Skeletal muscle satellite cell (primary cell): ENCODE data around the gene C10orf62.
A peak's percentile ranks its signal among the peaks of the same experiment; 100 is the strongest.
"Not testable (repeated sequence)": the region's sequence is repeated elsewhere in the genome, so short reads cannot be mapped to it uniquely, and the experiment has no call there.

Source experiments
- H3K27me3 ChIP-seq: 2 replicates; pipeline ENCODE4 v1.7.0; 2013; ENCODE audit warnings: low read length; ENCODE audit not compliant: control insufficient read depth, insufficient read depth
- H3K36me3 ChIP-seq: 2 replicates; pipeline ENCODE4 v1.7.0; 2013; ENCODE audit warnings: mild to moderate bottlenecking, control low read depth, low read length; ENCODE audit not compliant: insufficient read depth
- H3K4me1 ChIP-seq: 2 replicates; pipeline ENCODE4 v1.7.0; 2013; ENCODE audit warnings: low read length; ENCODE audit not compliant: control insufficient read depth, insufficient read depth
- H3K4me2 ChIP-seq: 2 replicates; pipeline ENCODE4 v1.7.0; 2013; ENCODE audit warnings: mild to moderate bottlenecking, low read length
- H3K4me3 ChIP-seq: 2 replicates; pipeline ENCODE4 v1.7.0; 2013; ENCODE audit warnings: low read length
- H3K9ac ChIP-seq: 2 replicates; pipeline ENCODE4 v1.7.0; 2013; ENCODE audit warnings: mild to moderate bottlenecking, low read depth, low read length, moderate library complexity
- H3K9me3 ChIP-seq: replicated peaks from 2 replicates; pipeline ENCODE4 v1.7.0; 2013; ENCODE audit warnings: mild to moderate bottlenecking, control low read depth, low read length

Gene C10orf62

DNA sequence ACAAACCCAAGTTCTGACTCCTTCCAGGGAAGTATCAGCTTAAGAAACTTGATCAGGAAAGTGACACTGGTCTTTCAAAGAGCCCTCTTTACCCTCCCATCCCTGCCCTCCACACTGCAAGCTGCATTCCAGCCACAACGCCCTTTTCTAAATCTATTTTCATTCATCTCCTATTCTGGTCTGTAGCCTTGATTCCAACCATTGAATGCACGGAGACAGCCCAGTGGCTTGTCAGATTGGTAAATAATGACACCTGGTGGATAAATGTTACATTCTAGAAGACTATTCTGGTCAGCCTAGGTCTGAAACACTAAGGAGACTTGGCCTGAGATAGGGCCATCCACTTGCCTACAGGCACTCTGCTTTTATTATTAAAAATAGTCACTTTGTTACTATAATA, 22.9 kb downstream of the C10orf62 start:
- Histone ChIP-seq H3K4me1 (no peaks in the 10 kb centered on the region), H3K4me2 (no peak overlapping the region), H3K9ac (no peak overlapping the region), H3K36me3 (no peaks in the 10 kb centered on the region), H3K27me3 (no peaks in the 10 kb centered on the region), H3K9me3 (no peaks in the 10 kb centered on the region), H3K4me3 (no peak overlapping the region)

GRCh38 chr10:97618285-97618684, 28.8 kb downstream of the C10orf62 start:
- Histone ChIP-seq H3K4me2 (no peak overlapping the region), H3K9me3 (no peaks in the 10 kb centered on the region)

DNA sequence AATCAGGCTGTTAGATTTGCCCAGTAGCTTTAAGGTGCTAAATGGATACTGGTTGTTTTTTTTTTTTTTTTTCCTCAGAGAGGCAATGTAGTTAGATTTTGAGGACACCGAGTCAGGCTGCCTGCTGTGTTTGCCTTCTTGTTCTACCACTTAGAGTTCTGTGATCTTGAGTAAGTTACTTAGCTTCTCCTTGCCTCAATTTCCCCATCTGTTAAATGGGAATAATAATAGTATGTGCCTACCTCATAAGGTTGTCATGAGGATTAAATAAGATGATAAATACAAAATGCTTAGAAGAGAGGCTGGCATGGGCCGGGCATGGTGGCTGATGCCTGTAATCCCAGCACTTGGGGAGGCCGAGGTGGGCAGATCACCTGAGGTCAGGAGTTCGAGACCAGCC, 29.2 kb downstream of the C10orf62 start:
- H3K4me3 ChIP-seq = no peak overlapping the region
- H3K9me3 ChIP-seq = no peaks in the 10 kb centered on the region
- H3K4me1 ChIP-seq = no peaks in the 10 kb centered on the region
- no peak overlapping the region for H3K4me2 ChIP-seq
- no peak overlapping the region for H3K9ac ChIP-seq
- H3K27me3 ChIP-seq = no peaks in the 10 kb centered on the region
- no peaks in the 10 kb centered on the region for H3K36me3 ChIP-seq

More at GRCh38 chr10:97618285-97618684, 28.8 kb downstream of the C10orf62 start:
- no peak overlapping the region for H3K4me3 ChIP-seq
- H3K27me3 ChIP-seq = no peaks in the 10 kb centered on the region
- H3K9ac ChIP-seq = no peak overlapping the region
- no peaks in the 10 kb centered on the region for H3K36me3 ChIP-seq
- H3K4me1 ChIP-seq = no peaks in the 10 kb centered on the region

DNA sequence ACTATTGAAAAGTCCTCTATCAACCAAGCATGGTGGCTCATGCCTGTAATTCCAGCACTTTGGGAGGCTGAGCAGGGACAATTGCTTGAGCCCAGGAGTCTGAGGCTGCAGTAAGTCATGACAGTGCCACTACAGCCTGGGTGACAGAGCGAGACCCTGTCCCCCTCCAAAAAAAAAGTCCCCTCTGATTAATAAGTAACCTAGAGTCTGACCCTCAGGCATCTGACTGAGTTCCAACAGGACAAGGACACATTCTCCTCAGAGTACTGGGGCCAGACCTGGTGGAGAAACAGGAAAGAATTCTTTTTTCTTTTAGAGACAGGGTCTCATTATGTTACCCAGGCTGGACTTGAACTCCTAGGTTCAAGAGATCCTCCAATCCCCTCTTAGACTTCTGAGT, 33.8 kb downstream of the C10orf62 start:
- H3K4me3 ChIP-seq = no peak overlapping the region
- H3K4me2 ChIP-seq = no peak overlapping the region
- H3K9ac ChIP-seq = no peak overlapping the region
- H3K27me3 ChIP-seq = no peaks in the 10 kb centered on the region
- H3K9me3 ChIP-seq = no peaks in the 10 kb centered on the region
- H3K4me1 ChIP-seq = no peaks in the 10 kb centered on the region
- no peaks in the 10 kb centered on the region for H3K36me3 ChIP-seq

- peaks cover 5% of the 10 kb centered on the region for H3K4me1 ChIP-seq
- H3K4me3 ChIP-seq = no peak overlapping the region
- no peaks in the 10 kb centered on the region for H3K27me3 ChIP-seq
- H3K36me3 ChIP-seq = no peaks in the 10 kb centered on the region
- H3K4me2 ChIP-seq = no peak overlapping the region
- H3K9me3 ChIP-seq = no peaks in the 10 kb centered on the region
- no peak overlapping the region for H3K9ac ChIP-seq
Measured at GRCh38 chr10:97627731-97628130, 38.2 kb downstream of the C10orf62 start.

GRCh38 chr10:97628228-97628627, 38.7 kb downstream of the C10orf62 start:
- Histone ChIP-seq H3K4me2 (no peak overlapping the region), H3K27me3 (no peaks in the 10 kb centered on the region), H3K9me3 (no peaks in the 10 kb centered on the region), H3K4me3 (no peak overlapping the region), H3K4me1 (peaks cover 5% of the 10 kb centered on the region), H3K9ac (no peak overlapping the region), H3K36me3 (no peaks in the 10 kb centered on the region)

DNA sequence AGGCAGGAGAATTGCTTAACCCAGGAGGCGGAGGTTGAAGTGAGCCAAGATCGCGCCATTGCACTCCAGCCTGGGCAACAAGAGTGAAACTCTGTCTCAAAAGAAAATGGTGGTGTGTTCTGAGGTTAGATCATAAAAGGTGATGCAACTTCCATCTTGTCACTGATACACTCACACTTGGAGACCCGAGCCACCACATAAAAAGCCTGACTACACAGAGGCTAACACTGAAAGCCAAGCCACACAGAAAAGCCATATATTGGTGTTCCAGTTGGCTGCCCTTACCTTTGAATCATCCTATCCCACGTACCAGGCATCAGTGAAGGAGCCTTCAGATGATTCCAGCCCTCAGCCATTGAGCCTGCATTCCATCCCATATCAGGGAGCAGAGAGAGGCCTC, 39.8 kb downstream of the C10orf62 start:
- Histone ChIP-seq H3K4me1 (peaks cover 10% of the 10 kb centered on the region), H3K27me3 (no peaks in the 10 kb centered on the region), H3K4me2 (no peak overlapping the region), H3K4me3 (no peak overlapping the region), H3K36me3 (no peaks in the 10 kb centered on the region), H3K9me3 (no peaks in the 10 kb centered on the region), H3K9ac (no peak overlapping the region)

DNA sequence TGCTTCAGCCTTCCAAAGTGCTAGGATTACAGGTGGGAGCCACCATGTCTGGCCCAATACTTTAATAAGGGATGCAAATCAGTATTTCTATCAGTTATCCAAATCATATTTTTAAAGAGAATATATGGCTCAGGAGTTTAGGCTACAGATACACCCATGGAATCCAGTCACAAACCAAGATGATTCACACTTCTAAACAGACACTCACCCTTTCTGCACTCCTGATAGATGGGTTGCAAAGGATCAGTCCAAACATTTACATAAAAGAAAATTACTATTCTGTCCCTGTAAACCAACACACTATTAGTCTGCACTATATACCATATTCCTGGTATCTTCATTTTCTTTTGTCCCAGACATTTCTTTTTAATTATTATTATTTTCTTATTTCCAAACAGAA, 41.6 kb downstream of the C10orf62 start:
- Histone ChIP-seq H3K4me3 (no peak overlapping the region), H3K27me3 (no peaks in the 10 kb centered on the region), H3K4me2 (no peak overlapping the region), H3K4me1 (peaks cover 10% of the 10 kb centered on the region), H3K9ac (no peak overlapping the region), H3K9me3 (no peaks in the 10 kb centered on the region), H3K36me3 (no peaks in the 10 kb centered on the region)

- Histone ChIP-seq H3K9ac (peak within 1 kb of the TSS; percentile 79), H3K9me3 (no peaks in the 10 kb centered on the region), H3K27me3 (no peaks in the 10 kb centered on the region), H3K4me2 (peak within 1 kb of the TSS; percentile 97), H3K36me3 (no peaks in the 10 kb centered on the region), H3K4me3 (peak within 1 kb of the TSS; percentile 92), H3K4me1 (peaks cover 10% of the 10 kb centered on the region)
Measured at GRCh38 chr10:97632949-97633884, 43.7 kb downstream of the C10orf62 start, which contains the start of gene MORN4. Gene MORN4, minus strand, starts transcription at chr10:97633500. Its CDS starts 13,847 bp downstream, at chr10:97619653.

- Histone ChIP-seq H3K36me3 (no peaks in the 10 kb centered on the region), H3K9ac (peak overlapping the region; percentile 79), H3K9me3 (no peaks in the 10 kb centered on the region), H3K27me3 (no peaks in the 10 kb centered on the region), H3K4me1 (peaks cover 10% of the 10 kb centered on the region), H3K4me2 (peak overlapping the region; percentile 97), H3K4me3 (peak overlapping the region; percentile 92)
Measured at GRCh38 chr10:97633921-97634320, 44.4 kb downstream of the C10orf62 start.

DNA sequence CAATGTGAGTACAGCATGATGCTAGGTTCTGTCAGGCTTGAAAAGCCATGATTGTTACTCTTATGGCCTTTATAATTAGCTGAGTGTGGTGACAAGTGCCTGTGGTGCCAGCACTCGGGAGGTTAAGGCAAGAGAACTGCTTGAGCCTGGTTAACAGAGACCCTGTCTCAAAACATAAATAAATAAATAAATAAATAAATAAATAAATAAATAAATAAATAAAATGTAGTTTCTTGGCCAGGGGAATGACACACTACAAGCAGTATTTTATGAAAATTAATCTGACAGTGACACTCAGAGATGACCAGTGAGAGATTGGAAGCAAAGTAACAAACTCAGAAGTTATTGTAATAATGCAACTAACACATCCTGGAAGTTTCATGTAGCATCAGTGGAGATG, 46.1 kb downstream of the C10orf62 start:
- peaks cover 10% of the 10 kb centered on the region for H3K4me1 ChIP-seq
- no peaks in the 10 kb centered on the region for H3K36me3 ChIP-seq
- no peak overlapping the region for H3K4me3 ChIP-seq
- no peaks in the 10 kb centered on the region for H3K9me3 ChIP-seq
- H3K27me3 ChIP-seq = no peaks in the 10 kb centered on the region
- H3K9ac ChIP-seq = no peak overlapping the region
- H3K4me2 ChIP-seq = no peak overlapping the region

DNA sequence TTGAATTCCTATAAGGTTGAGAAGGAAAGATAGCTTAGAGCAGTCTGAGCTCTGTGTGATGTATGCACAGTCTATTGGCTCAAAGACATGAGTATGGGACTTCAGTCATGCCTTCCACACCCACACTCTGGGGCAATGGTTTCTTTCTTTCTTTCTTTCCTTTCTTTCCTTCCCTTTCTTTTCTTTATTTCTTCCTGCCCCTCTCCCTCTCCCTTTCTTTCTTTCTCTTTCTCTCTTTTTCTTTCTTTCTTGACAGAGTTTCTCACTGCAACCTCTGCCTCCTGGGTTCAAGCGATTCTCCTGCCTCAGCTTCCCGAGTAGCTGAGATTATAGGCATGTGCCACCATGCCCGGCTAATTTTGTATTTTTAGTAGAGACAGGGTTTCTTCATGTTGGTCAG, 49.6 kb downstream of the C10orf62 start:
- not testable (repeated sequence) for H3K9ac ChIP-seq, H3K4me2 ChIP-seq, H3K27me3 ChIP-seq, H3K4me1 ChIP-seq, H3K36me3 ChIP-seq, H3K4me3 ChIP-seq, H3K9me3 ChIP-seq
